ENCODE measurements around the gene GGNBP2. TPM values are rescaled to one million over a fixed set of nuclear protein-coding genes. Genes with fewer than 3 reads are reported as not detected.

Gene GGNBP2
- total RNA-seq, 2 donors from 2014 or later, result 57.3 to 69.8 TPM

DNA sequence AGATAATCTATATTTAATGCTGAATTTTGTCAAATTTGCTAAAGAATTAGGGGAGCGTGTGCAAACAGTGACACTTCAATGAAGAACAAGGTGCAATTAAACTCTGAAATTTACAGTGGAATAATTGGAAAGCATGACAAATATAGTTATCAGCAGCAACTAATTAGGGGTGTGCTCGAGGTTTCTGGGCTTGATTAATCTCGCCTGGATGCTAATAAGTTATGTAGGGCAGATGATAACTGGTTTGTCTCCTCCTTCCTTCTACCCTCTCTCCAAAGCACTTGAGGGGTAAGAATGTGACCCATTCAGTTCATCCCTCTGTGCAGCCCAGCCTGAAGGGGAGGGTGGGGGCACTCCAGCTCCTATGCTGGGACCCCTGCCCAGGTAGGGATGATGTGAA is 78.6 kb downstream of the GGNBP2 start:
- Histone ChIP-seq H3K27me3 (replicated peaks; ENCODE audit: insufficient read depth) (no peaks in the 10 kb centered on the region), H3K36me3 (no peaks in the 10 kb centered on the region), H3K9me3 (no peaks in the 10 kb centered on the region), H3K4me3 (no peak overlapping the region), H3K4me1 (ENCODE audit: control insufficient read depth in 1 of 2, low read depth in 2 of 2) (no peaks in the 10 kb centered on the region), H3K27ac (no peak overlapping the region)
- TF ChIP-seq, protein P1, sequence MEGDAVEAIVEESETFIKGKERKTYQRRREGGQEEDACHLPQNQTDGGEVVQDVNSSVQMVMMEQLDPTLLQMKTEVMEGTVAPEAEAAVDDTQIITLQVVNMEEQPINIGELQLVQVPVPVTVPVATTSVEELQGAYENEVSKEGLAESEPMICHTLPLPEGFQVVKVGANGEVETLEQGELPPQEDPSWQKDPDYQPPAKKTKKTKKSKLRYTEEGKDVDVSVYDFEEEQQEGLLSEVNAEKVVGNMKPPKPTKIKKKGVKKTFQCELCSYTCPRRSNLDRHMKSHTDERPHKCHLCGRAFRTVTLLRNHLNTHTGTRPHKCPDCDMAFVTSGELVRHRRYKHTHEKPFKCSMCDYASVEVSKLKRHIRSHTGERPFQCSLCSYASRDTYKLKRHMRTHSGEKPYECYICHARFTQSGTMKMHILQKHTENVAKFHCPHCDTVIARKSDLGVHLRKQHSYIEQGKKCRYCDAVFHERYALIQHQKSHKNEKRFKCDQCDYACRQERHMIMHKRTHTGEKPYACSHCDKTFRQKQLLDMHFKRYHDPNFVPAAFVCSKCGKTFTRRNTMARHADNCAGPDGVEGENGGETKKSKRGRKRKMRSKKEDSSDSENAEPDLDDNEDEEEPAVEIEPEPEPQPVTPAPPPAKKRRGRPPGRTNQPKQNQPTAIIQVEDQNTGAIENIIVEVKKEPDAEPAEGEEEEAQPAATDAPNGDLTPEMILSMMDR (IDR thresholded peaks at IDR 0.05), result no peak
- DNase-seq (ENCODE audit: low spot score), result no peak
- ATAC-seq (ENCODE audit: insufficient number of reproducible peaks, low FRiP score, low read depth), result no peak

DNA sequence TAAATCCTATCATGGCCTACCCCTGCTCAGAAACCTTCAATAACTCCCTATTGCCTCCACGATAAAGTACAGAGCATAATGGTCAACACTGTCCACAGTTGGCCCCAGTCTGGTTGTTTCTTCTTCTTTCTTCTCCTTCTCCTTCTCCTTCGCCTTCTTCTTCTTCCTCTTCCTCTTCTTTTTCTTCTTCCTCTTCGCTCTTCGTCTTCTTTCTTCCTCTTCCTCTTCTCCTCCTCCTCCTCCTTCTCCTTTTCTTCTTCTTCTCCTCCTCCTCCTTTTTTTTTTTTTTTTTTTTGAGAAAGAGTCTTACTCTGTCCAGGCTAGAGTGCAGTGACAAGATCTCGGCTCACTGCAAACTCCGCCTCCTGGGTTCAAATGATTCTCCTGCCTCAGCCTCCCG is 80.5 kb downstream of the GGNBP2 start:
- H3K36me3 ChIP-seq, result no peaks in the 10 kb centered on the region
- TF ChIP-seq, protein P1 (IDR thresholded peaks at IDR 0.05), result no peak
- no peak for DNase-seq (ENCODE audit: low spot score)

DNA sequence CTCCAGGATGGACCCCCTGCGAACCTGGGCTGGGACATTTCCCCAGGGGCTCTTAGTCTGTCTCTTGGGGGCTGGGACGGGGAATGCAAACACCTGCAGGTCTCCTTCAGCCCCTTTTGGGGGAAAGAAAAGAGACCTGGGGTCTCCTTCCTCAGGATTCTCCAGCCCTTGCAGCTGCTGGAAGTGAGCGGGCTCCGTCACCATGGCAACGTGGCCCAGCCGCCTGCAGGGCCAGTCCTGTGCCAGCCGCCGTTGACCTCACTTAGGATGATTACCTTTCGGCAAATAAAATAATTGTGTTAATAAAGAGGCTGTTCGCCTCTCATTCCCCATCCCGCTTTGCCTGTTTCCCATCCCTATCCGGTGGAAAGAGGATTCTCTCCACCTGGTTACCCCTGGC is 82.4 kb downstream of the GGNBP2 start:
- no peak for ATAC-seq (ENCODE audit: insufficient number of reproducible peaks, low FRiP score, low read depth)
- H3K27me3 ChIP-seq (replicated peaks; ENCODE audit: insufficient read depth), result no peaks in the 10 kb centered on the region

More for the DNA sequence above, 80.5 kb downstream of the GGNBP2 start:
- H3K27me3 ChIP-seq (replicated peaks; ENCODE audit: insufficient read depth), result no peaks in the 10 kb centered on the region
- no peak overlapping the region for H3K27ac ChIP-seq
- no peaks in the 10 kb centered on the region for H3K9me3 ChIP-seq
- no peak overlapping the region for H3K4me3 ChIP-seq
- no peaks in the 10 kb centered on the region for H3K4me1 ChIP-seq (ENCODE audit: control insufficient read depth in 1 of 2, low read depth in 2 of 2)
- ATAC-seq (ENCODE audit: insufficient number of reproducible peaks, low FRiP score, low read depth), result no peak

DNA sequence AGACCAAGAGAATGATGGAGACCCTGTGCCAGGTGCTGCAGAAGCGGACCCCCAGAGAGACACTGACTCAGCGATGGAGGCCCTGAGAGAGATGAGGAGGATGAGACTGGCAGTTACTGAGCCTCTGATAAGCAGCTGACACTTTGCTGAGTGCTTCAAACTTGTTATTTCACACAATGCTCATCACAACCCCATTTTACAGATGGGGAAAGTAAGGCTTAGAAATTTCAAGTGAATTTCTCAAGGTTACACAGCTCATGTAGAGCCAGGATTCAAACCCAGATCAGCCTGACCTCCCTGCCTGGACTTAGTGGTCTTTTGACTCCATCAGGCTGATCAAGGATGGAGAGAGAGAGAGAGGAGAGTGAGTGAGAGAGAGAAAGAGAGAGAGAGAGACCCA is 83.9 kb downstream of the GGNBP2 start:
- H3K9me3 ChIP-seq, result no peaks in the 10 kb centered on the region
- H3K27ac ChIP-seq, result no peak overlapping the region
- no peaks in the 10 kb centered on the region for H3K27me3 ChIP-seq (replicated peaks; ENCODE audit: insufficient read depth)
- peaks cover 0 to 7% of the 10 kb centered on the region in 2 donors for H3K4me1 ChIP-seq (ENCODE audit: control insufficient read depth in 1 of 2, low read depth in 2 of 2)
- DNase-seq (ENCODE audit: low spot score) (no peak), ATAC-seq (ENCODE audit: insufficient number of reproducible peaks, low FRiP score, low read depth) (no peak)
- TF ChIP-seq, protein P1 (IDR thresholded peaks at IDR 0.05), result no peak
- H3K36me3 ChIP-seq, result no peaks in the 10 kb centered on the region
- no peak overlapping the region for H3K4me3 ChIP-seq

More for the DNA sequence above, 82.4 kb downstream of the GGNBP2 start:
- TF ChIP-seq, protein P1 (IDR thresholded peaks at IDR 0.05), result no peak
- Histone ChIP-seq H3K9me3 (no peaks in the 10 kb centered on the region), H3K27ac (no peak overlapping the region), H3K36me3 (no peaks in the 10 kb centered on the region), H3K4me3 (no peak overlapping the region), H3K4me1 (ENCODE audit: control insufficient read depth in 1 of 2, low read depth in 2 of 2) (no peaks in the 10 kb centered on the region)
- DNase-seq (ENCODE audit: low spot score), result no peak

DNA sequence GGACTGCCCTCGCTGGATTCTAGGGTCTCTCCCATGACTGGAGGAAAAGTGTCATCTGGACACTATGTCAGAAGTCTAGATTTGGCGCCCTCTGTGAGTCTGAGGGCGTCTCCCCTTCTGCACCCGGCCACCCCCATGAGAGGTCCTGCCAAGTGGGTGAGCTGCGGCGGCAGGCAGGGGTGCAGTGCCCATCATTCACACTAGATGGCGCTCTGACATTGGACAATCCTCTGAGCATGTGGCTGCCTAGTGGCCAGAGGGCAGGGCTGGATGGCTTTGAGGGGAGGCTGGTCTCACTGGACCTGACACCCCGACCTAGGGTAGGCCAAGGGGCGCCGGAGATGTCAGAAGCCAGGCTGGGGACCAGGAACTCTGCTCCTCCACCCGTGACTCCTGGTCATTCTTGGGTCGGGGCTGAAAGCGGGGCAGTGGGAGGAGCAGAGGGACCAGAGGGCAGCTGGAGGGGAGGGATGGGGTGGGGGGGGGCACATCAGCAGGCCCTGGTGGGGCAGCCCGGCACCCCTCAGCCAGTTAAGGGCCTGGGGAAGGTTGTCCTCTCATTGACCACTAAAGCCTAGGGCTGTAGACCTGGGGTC is 84.6 kb downstream of the GGNBP2 start:
- H3K36me3 ChIP-seq, result no peaks in the 10 kb centered on the region
- H3K27ac ChIP-seq, result no peak overlapping the region
- H3K4me3 ChIP-seq, result no peak overlapping the region
- TF ChIP-seq, protein P1 (IDR thresholded peaks at IDR 0.05), result peak; percentile 97
- ATAC-seq (ENCODE audit: insufficient number of reproducible peaks, low FRiP score, low read depth) (no peak), DNase-seq (ENCODE audit: low spot score) (peak; percentile 10)
- H3K9me3 ChIP-seq, result no peaks in the 10 kb centered on the region
- no peaks in the 10 kb centered on the region for H3K27me3 ChIP-seq (replicated peaks; ENCODE audit: insufficient read depth)
- H3K4me1 ChIP-seq (ENCODE audit: control insufficient read depth in 1 of 2, low read depth in 2 of 2), result peaks cover 0 to 7% of the 10 kb centered on the region in 2 donors

Data from thoracic aorta (tissue), 2 donors.